HEK293T (cell line): ENCODE measurements around the gene TAL1.

Experiments
- CTCF ChIA-PET: fragments of 350-600 bp; formaldehyde crosslinking; extraction: SDS; loops from one replicate; lab custom pipeline; 2021; ENCODE audit warnings: antibody characterized with exemption, inconsistent platforms; lab: Yijun Ruan, JAX
- POLR2A ChIA-PET: fragments of 350-600 bp; formaldehyde crosslinking; extraction: SDS; loops from one replicate; lab custom pipeline; 2020; ENCODE audit warnings: antibody characterized with exemption, inconsistent platforms; lab: Yijun Ruan, JAX
- DNase-seq: peaks from one replicate; pipeline ENCODE4 v3.0.0; 2012; ENCODE audit warnings: mixed read lengths; ENCODE audit errors: extremely low spot score
- ARNT ChIP-seq: fragments of 450-650 bp; IDR thresholded peaks from 2 replicates; pipeline ENCODE4 v1.6.1; 2017; ENCODE audit warnings: mild to moderate bottlenecking
- BHLHE40 ChIP-seq: fragments of 450-650 bp; IDR thresholded peaks from 2 replicates; pipeline ENCODE4 v1.6.1; 2016; ENCODE audit warnings: mild to moderate bottlenecking, moderate library complexity, borderline replicate concordance
- CTBP1 ChIP-seq: fragments of 450-650 bp; IDR thresholded peaks from 2 replicates; pipeline ENCODE4 v1.6.1; 2016; ENCODE audit warnings: borderline replicate concordance
- ELF4 ChIP-seq: fragments of 450-650 bp; IDR thresholded peaks from 2 replicates; pipeline ENCODE4 v1.6.1; 2017; ENCODE audit warnings: antibody characterized with exemption
- FOXA1 ChIP-seq: fragments of 450-650 bp; IDR thresholded peaks from 2 replicates; pipeline ENCODE4 v1.6.1; 2016; ENCODE audit warnings: mild to moderate bottlenecking
- FOXK2 ChIP-seq: fragments of 450-650 bp; IDR thresholded peaks from 2 replicates; pipeline ENCODE4 v1.6.1; 2016; ENCODE audit warnings: mild to moderate bottlenecking
- FOXM1 ChIP-seq: fragments of 450-650 bp; IDR thresholded peaks from 2 replicates; pipeline ENCODE4 v1.6.1; 2017; ENCODE audit warnings: mild to moderate bottlenecking, borderline replicate concordance
- HDGF ChIP-seq: fragments of 450-650 bp; IDR thresholded peaks from 2 replicates; pipeline ENCODE4 v1.6.1; 2017; ENCODE audit warnings: antibody characterized with exemption, borderline replicate concordance
- L3MBTL2 ChIP-seq: fragments of 450-650 bp; conservative IDR thresholded peaks from 2 replicates; pipeline ENCODE4 v1.6.1; 2016; ENCODE audit warnings: mild to moderate bottlenecking
- LEF1 ChIP-seq: fragments of 450-650 bp; IDR thresholded peaks from 2 replicates; pipeline ENCODE4 v1.6.1; 2017; ENCODE audit warnings: mild to moderate bottlenecking, borderline replicate concordance
- NFRKB ChIP-seq: fragments of 450-650 bp; IDR thresholded peaks from 2 replicates; pipeline ENCODE4 v1.6.1; 2016; ENCODE audit warnings: mild to moderate bottlenecking, moderate library complexity
- PKNOX1 ChIP-seq: fragments of 450-650 bp; IDR thresholded peaks from 2 replicates; pipeline ENCODE4 v1.6.1; 2016
- SP1 ChIP-seq: fragments of 450-650 bp; IDR thresholded peaks from 2 replicates; pipeline ENCODE4 v1.6.1; 2017
- SUZ12 ChIP-seq: fragments of 450-650 bp; IDR thresholded peaks from 2 replicates; pipeline ENCODE4 v1.6.1; 2016; ENCODE audit warnings: mild to moderate bottlenecking
- TARDBP ChIP-seq: fragments of 450-650 bp; IDR thresholded peaks from 2 replicates; pipeline ENCODE4 v1.6.1; 2016
- ZNF384 ChIP-seq: fragments of 450-650 bp; IDR thresholded peaks from 2 replicates; pipeline ENCODE4 v1.6.1; 2016

Gene TAL1

DNA sequence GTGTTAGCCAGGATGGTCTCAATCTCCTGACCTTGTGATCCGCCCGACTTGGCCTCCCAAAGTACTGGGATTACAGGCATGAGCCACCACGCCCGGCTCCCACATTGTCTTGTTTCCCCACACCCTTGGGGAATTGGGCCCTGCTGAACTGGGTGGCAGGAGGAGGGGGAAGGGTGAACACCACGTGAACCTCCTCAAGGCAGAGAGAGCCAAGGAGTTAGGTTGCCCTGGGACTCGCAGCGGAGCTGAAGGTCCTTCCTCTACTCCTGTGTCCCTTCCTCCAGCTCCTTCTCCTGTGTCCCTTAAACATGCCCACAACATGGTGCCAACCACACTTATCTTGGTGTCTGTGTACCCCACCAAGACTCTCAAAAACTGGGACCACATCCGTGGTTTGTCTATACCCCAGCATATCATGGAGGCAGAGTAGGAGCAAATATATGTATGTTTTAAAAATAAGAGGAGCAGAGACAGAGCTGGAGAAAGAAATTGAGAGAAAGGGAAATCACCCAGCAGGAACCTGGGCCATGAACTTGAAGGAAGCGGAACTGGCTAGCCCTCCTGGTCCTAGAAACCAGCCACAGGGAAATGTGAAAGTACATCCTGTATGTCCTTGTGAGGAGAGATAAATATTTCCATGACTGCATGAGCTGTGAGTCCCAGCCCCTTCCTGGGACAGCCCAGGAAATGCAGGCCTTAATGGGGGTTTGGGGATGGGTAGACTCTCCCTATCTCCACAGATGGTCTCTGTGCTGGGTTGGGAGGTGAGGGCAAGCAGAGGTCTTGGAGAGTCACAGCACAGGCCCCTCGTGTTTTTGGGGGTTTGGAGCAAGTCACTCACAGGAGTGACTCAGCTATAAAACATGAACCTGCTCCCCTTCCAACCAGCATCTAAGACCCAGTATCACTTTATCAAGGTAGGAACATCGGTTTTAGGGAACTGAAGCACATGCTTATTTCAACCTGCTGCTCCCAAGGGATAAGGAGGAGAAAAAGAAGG lies 9.4 kb upstream of the TAL1 start:
- POLR2A ChIA-PET: no interaction called here
- no peak for TF ChIP-seq SP1
- no peak for TF ChIP-seq CTBP1
- no peak for TF ChIP-seq FOXM1
- no peak for TF ChIP-seq L3MBTL2
- no peak for TF ChIP-seq LEF1
- no peak for TF ChIP-seq FOXK2
- TF ChIP-seq TARDBP: no peak
- no peak for TF ChIP-seq FOXA1
- TF ChIP-seq HDGF: no peak
- TF ChIP-seq PKNOX1: no peak
- no peak for TF ChIP-seq SUZ12
- TF ChIP-seq NFRKB: no peak
- no peak for TF ChIP-seq ZNF384
- TF ChIP-seq ELF4: no peak
- TF ChIP-seq BHLHE40: no peak
- TF ChIP-seq ARNT: no peak
- DNase-seq: no peak
- CTCF ChIA-PET: interaction anchor here (0.9 to 1.3 kb wide), 2 partner anchors 22 to 62 kb away, joined by 4 read pairs; no protein-coding TSS in a partner anchor

DNA sequence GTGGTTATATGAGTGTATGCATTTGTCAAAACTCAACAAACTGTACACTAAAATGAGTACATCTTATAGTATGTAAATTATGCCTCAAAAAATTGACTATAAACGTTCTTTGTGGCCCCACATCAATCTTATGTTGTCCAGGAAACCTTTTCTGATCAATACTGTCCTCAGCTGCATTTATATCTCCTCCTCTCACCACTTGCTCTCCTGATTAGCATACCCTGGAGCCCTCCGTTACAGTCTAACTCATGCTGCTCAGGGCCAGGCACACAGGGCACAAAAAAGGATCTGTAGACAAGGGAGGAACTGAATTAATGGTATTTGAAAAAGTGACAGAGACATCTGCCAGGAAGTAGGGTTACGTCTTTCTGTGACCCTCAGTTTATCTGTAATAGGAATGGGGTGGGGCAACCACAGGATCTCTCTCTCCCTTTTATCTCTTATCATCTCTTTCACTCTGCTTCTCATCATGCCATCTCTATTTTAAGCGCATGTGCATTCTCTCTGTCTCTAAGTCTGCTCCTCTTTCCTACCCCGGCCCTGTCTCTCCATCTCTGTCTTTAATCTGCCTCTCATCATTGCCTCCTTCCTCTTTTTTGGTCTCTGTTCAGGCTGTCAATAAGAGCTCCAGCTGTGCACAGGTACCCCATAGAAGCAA lies 7.0 kb upstream of the TAL1 start:
- TF ChIP-seq CTBP1 (no peak), ELF4 (no peak), NFRKB (no peak), HDGF (no peak), FOXK2 (no peak), SUZ12 (no peak), L3MBTL2 (no peak), ARNT (no peak)
- POLR2A ChIA-PET: no interaction called here
- DNase-seq: no peak
- CTCF ChIA-PET: interaction anchor here (0.6 to 1.1 kb wide), 3 partner anchors 24 to 951 kb away, joined by 3 to 5 read pairs (median 3); partner anchors contain the start of gene PDZK1IP1

GRCh38 chr1:47235806-47236205 lies 3.8 kb upstream of the TAL1 start:
- no peak for DNase-seq
- ChIA-PET POLR2A (no interaction called here), CTCF (no interaction called here)
- no peak for TF ChIP-seq NFRKB

DNA sequence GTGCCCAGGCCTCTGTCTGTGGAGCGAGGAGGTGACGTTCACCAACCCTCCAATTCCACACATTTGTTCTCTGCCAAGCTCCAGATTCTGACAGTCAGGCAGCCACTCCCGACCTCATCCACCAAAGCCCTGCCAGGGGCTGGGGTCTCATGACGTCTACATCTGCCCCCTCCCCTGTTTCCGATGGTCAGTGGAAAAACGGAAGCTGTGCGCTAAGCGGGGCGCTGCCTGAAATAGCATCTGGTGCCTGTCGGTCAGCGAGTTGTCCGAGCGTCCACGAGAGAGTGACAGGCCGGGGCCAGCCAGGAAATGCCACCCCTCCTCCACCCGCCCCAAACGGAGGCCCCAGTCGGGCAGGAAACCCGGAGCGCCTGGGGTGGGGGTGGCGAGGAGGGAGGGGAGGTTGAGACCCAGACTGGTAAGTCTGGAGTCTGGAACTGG lies 3.2 kb upstream of the TAL1 start:
- POLR2A ChIA-PET: no interaction called here
- CTCF ChIA-PET: no interaction called here
- DNase-seq: no peak
- TF ChIP-seq ELF4 (no peak), LEF1 (no peak), FOXK2 (no peak), SP1 (no peak), ARNT (no peak), BHLHE40 (no peak), HDGF (no peak), TARDBP (no peak), CTBP1 (no peak), PKNOX1 (no peak), SUZ12 (no peak), L3MBTL2 (no peak)

- POLR2A ChIA-PET: no interaction called here
- no peak for DNase-seq
- CTCF ChIA-PET: no interaction called here
- no peak for TF ChIP-seq SP1
- TF ChIP-seq FOXK2: no peak
- TF ChIP-seq CTBP1: no peak
- TF ChIP-seq LEF1: no peak
- no peak for TF ChIP-seq SUZ12
- no peak for TF ChIP-seq ARNT
Observed at GRCh38 chr1:47233186-47233585, 1.2 kb upstream of the TAL1 start.

DNA sequence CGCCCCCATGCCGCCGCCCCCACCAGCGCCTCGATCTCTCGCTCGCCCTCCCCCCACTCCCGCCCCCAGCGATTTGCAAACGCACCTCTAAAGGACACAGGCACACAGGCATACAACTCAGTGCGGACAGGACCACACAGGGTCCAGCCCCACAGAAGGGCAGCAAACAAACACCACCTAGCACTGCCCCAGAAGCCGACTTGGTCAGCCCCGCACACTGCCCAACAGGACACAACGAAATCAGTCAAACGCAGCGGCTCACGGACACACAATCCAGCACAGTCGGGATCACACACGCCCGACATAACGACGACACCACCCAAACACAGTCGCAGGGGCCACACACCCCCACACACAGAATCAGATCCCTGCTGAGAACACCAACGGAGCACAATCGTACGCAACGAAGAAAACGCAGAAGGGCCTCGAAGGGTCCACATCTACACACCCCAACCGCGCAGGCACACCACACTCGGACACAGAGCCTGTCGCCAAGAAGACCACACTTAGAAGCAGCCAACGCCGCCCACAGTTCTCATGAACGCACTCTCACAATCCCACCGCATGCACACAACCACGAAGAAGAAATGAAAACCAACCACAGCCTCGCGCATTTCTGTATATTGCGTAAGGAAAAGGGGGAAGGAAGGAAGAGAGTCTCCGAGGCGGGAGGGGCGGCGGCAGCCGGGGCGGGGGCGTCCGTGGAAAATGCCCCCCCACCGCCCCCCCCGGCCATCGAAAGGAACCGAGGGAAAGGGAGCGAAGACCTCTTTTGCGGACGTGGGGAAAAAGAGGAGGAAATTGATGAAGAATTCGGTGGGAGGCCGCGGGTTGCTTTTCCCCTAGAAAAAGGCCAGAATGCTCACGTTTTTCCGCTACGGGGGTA lies 481 bp downstream of the TAL1 start:
- ChIA-PET CTCF (no interaction called here), POLR2A (no interaction called here)
- no peak for TF ChIP-seq FOXA1
- no peak for DNase-seq
